ENCODE data around the gene GLIS1. TPM values are rescaled to one million over a fixed set of nuclear protein-coding genes. Genes with fewer than 3 reads are reported as not detected.

The GLIS1 gene
- total and polyA plus RNA-seq, 2 experiments from 2014 or later = 0.26 to 0.31 TPM

GRCh38 chr1:53527368-53527767 is 211.6 kb downstream of the GLIS1 start:
- H3K27ac ChIP-seq (ENCODE audit: low read depth) = no peak overlapping the region
- no peaks in the 10 kb centered on the region for H4K20me1 ChIP-seq (replicated peaks; ENCODE audit: insufficient read depth)
- DNase-seq (ENCODE audit: low spot score) (no peak), ATAC-seq (no peak)
- H3K4me3 Mint-ChIP-seq = no peak overlapping the region
- H3K79me2 ChIP-seq (replicated peaks; ENCODE audit: insufficient read depth) = no peaks in the 10 kb centered on the region
- H3F3A ChIP-seq (replicated peaks; ENCODE audit: low read depth) = no peaks in the 10 kb centered on the region
- no peaks in the 10 kb centered on the region for H3K9me2 ChIP-seq (ENCODE audit: insufficient read depth)
- H3K9me3 Mint-ChIP-seq = no peaks in the 10 kb centered on the region
- H3K27me3 ChIP-seq (ENCODE audit: insufficient read depth) = no peaks in the 10 kb centered on the region
- no peaks in the 10 kb centered on the region for H3K36me3 Mint-ChIP-seq (ENCODE audit: low read depth)
- TF ChIP-seq ZNF462 (CRISPR knock-in tag; IDR thresholded peaks at IDR 0.05) = no peak
- TF ChIP-seq ZNF114 (CRISPR knock-in tag; IDR thresholded peaks at IDR 0.05) = no peak
- TF ChIP-seq NANOG (IDR thresholded peaks at IDR 0.05; ENCODE audit: borderline replicate concordance) = no peak
- TF ChIP-seq JUNB (IDR thresholded peaks at IDR 0.05; ENCODE audit: unreplicated experiment) = no peak
- no peak for TF ChIP-seq CTCF (conservative IDR thresholded peaks at IDR 0.05; ENCODE audit: low read depth in 2 of 2)
- no peak for TF ChIP-seq CREB1 (CRISPR knock-in tag; IDR thresholded peaks at IDR 0.05; ENCODE audit: low read depth)
- no peak for TF ChIP-seq ZNF331 (CRISPR knock-in tag; IDR thresholded peaks at IDR 0.05; ENCODE audit: low read depth)
- TF ChIP-seq REST (IDR thresholded peaks at IDR 0.05; ENCODE audit: unreplicated experiment) = no peak
- TF ChIP-seq STAT1 (IDR thresholded peaks at IDR 0.05; ENCODE audit: unreplicated experiment) = no peak
- TF ChIP-seq EZH2 (IDR thresholded peaks at IDR 0.05; ENCODE audit: low read depth, unreplicated experiment) = no peak
- TF ChIP-seq ETS1 (IDR thresholded peaks at IDR 0.05) = no peak
- TF ChIP-seq EZH2phosphoT487 (IDR thresholded peaks at IDR 0.05; ENCODE audit: unreplicated experiment) = no peak
- no peaks in the 10 kb centered on the region for H3K36me3 ChIP-seq (ENCODE audit: insufficient read depth)
- H3K27ac Mint-ChIP-seq = no peak overlapping the region
- no peaks in the 10 kb centered on the region for H3K4me1 ChIP-seq (ENCODE audit: insufficient read depth)
- H3K4me1 Mint-ChIP-seq = peaks cover 18% of the 10 kb centered on the region
- H3K4me3 ChIP-seq = no peak overlapping the region
- peaks cover 18% of the 10 kb centered on the region for H3K27me3 Mint-ChIP-seq (ENCODE audit: insufficient read depth, low read depth, poor library complexity)
- H2AFZ ChIP-seq = peak overlapping the region; percentile 66; the same call in 1 of the 2 replicates
- H3K4me2 ChIP-seq = no peak overlapping the region

Data from GM23338 (cell line).